Activated naive CD4-positive, alpha-beta T cell treated with anti-CD3 and anti-CD28 coated beads, Interleukin-2, amount 10 ng/mL, durations not matched to agents 7 days and 5 days (primary cell): ENCODE results near the gene HSF4.

Source experiments
- CTCF ChIA-PET: fragments of 350-600 bp; sonication (Branson Sonifier 250); formaldehyde crosslinking; loops from one replicate; lab custom pipeline; 2021; ENCODE audit warnings: antibody characterized with exemption; lab: Charles Lee
- DNase-seq: peaks from one replicate; pipeline ENCODE4 v3.0.0-alpha.2; 2020
- H3K27ac Mint-ChIP-seq: one replicate; pipeline ENCODE4 v1.8.0; 2021; ENCODE audit warnings: mild to moderate bottlenecking, moderate library complexity, mixed read lengths
- H3K27me3 Mint-ChIP-seq: one replicate; pipeline ENCODE4 v1.8.0; 2021; ENCODE audit warnings: mild to moderate bottlenecking, mixed read lengths
- H3K36me3 Mint-ChIP-seq: one replicate; pipeline ENCODE4 v1.8.0; 2021; ENCODE audit warnings: mixed read lengths
- H3K4me1 Mint-ChIP-seq: one replicate; pipeline ENCODE4 v1.8.0; 2021; ENCODE audit warnings: mixed read lengths
- H3K4me3 Mint-ChIP-seq: one replicate; pipeline ENCODE4 v1.8.0; 2021; ENCODE audit warnings: mild to moderate bottlenecking, moderate library complexity, mixed read lengths
- H3K9me3 Mint-ChIP-seq: one replicate; pipeline ENCODE4 v1.8.0; 2021; ENCODE audit warnings: mixed read lengths

HSF4 gene

DNA sequence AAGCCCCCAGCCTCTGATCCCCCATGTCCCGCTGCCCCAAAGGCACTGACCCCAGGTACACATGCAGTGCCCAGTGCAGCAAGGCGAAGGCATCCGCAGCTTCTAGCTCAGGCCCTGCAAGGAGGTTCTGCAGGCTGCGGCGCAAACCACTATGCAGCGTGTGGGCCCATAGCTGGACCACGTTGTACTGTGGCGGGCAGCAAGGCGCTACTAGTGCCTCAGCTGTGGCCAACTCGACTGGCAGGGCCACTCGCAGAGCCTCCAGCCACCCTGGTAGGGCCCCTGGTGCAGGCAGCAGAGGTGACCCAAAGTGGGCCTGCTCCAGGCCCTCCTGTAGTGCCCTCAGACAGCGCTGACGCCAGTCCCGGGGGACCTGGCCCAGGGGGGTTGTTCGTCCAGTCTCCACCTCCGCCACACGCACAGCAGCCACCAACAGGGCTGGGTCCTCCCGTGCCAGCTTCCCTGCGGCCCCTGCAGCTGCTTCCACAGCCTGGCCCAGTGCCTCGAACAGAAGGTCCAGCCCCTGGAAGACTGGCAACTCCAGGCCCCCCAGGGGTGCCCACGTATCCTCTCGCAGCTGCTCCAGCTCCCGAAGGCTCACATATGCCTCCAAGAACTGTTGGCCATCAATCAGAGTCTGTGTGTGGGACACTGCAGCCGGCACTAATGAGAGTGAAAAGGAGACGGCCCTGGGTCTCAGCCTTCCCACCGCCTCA is 22.8 kb downstream of the HSF4 start:
- DNase-seq = no peak
- Mint-ChIP-seq H3K27ac (no peak overlapping the region), H3K9me3 (no peaks in the 10 kb centered on the region), H3K4me1 (peaks cover 23% of the 10 kb centered on the region), H3K27me3 (peaks cover 35% of the 10 kb centered on the region), H3K4me3 (no peak overlapping the region), H3K36me3 (peaks cover 2% of the 10 kb centered on the region)
- CTCF ChIA-PET = interaction anchor here (1.1 to 4.9 kb wide), 5 partner anchors 10 to 210 kb away, joined by 4 to 43 read pairs (median 7); partner anchors contain the start of gene ELMO3

DNA sequence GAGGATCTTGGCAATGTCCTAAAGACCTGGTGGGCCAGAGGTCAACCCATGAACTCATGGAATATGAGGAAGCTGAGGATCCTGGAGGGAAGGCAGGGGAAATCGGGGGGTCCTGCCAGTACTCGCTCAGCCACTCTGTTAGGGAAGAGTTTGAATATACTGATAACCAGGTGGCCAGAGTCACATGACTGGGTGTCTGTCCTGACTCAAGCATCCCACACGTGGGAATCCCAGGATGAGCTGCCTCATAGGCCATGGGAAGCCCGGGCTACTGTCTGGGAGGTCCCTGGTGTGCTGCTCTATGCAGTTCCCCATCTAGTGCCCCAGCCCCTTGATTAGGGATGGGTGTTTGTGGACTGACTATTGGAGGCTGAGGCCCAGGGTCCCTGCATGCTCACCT is 23.8 kb downstream of the HSF4 start:
- Mint-ChIP-seq H3K36me3 (peaks cover 8% of the 10 kb centered on the region), H3K4me3 (no peak overlapping the region), H3K9me3 (no peaks in the 10 kb centered on the region), H3K27ac (no peak overlapping the region), H3K4me1 (peaks cover 32% of the 10 kb centered on the region), H3K27me3 (peaks cover 35% of the 10 kb centered on the region)
- no peak for DNase-seq
- CTCF ChIA-PET = interaction anchor here (1.1 to 3.0 kb wide), 2 partner anchors 11 to 171 kb away, joined by 4 to 9 read pairs; no protein-coding TSS in a partner anchor

DNA sequence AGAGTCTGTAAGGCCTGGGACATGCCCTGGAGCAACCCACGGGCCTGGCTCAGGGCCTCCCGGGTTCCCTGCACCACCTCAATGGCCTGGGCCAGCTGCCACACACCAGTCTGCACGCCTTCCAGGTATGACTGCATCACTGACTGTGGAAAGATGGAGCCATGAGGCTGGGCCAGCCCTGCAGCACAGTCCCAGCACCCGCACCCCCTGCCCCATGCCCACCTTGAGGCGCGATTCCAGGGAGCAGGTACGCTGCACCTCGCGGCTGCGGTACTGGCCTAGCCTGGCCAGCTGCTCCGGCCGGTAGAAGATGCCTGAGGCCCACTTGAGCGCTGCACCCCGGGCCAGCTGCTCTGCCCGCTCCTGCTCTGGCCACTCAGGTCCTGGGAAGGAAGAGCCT is 24.3 kb downstream of the HSF4 start:
- DNase-seq = no peak
- no peak overlapping the region for H3K4me3 Mint-ChIP-seq
- no peaks in the 10 kb centered on the region for H3K9me3 Mint-ChIP-seq
- peaks cover 35% of the 10 kb centered on the region for H3K27me3 Mint-ChIP-seq
- peaks cover 8% of the 10 kb centered on the region for H3K36me3 Mint-ChIP-seq
- no peak overlapping the region for H3K27ac Mint-ChIP-seq
- CTCF ChIA-PET = interaction anchor here (0.6 to 3.0 kb wide), 3 partner anchors 55 to 211 kb away, joined by 3 to 9 read pairs (median 3); no protein-coding TSS in a partner anchor
- H3K4me1 Mint-ChIP-seq = peaks cover 37% of the 10 kb centered on the region

- peaks cover 38% of the 10 kb centered on the region for H3K4me1 Mint-ChIP-seq
- DNase-seq = no peak
- H3K9me3 Mint-ChIP-seq = no peaks in the 10 kb centered on the region
- H3K4me3 Mint-ChIP-seq = no peak within 1 kb of the TSS
- peaks cover 20% of the 10 kb centered on the region for H3K36me3 Mint-ChIP-seq
- CTCF ChIA-PET = interaction anchor here (0.6 to 3.0 kb wide), 5 partner anchors 8 to 253 kb away, joined by 3 to 9 read pairs (median 3); partner anchors contain the start of gene ELMO3
- peaks cover 27% of the 10 kb centered on the region for H3K27me3 Mint-ChIP-seq
- no peak within 1 kb of the TSS for H3K27ac Mint-ChIP-seq
Measured at GRCh38 chr16:67190041-67190440, 25.5 kb downstream of the HSF4 start, which contains the start of gene EXOC3L1. Gene EXOC3L1, minus strand, starts transcription at chr16:67190136. Its CDS starts 460 bp downstream, at chr16:67189676.

DNA sequence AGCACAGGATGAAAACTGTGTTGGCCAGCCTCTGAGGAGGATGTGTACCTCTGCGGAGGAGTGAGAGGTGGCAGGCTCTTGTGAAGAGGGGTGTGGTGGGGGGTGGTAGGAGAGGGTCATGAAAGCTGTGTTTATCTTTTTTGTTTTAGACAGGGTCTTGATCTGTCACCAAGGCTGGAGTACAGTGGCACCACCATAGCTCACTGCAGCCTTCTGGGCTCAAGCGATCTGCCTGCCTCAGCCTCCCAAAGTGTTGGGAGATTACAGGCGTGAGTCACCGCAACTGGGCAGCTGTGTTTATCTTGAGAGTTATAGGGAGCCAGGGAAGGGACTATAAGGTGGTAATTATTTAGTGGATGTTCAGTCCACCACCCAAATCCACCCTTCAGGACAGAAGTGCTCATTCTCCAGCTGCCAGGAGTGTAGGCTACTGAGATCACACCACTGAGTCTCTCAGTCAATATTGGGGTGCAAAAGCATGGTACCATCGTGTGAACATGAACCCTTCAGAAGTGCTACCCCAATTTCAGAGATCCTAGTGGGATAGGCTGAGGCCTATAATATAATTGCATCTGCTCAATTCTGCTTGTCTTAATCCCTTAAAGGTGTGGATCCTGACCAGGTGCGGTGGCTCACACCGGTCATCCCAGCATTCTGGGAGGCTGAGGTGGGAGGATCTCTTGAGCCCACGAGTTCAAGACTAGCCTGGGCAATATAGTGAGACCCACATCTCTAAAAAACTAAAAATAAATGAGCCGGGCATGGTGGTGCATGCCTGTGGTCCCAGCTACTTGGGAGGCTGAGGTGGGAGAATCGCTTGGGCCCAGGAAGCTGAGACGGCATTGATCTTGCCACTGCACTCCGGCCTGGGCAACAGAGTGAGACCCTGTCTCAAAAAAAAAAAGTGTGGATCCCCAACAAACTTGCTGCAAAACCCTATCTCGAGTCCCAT is 26.2 kb downstream of the HSF4 start:
- CTCF ChIA-PET = interaction anchor here (1.7 to 3.0 kb wide), 3 partner anchors 8 to 173 kb away, joined by 3 to 9 read pairs (median 5); partner anchors contain the start of gene ELMO3
- no peak for DNase-seq
- no peak overlapping the region for H3K4me3 Mint-ChIP-seq

GRCh38 chr16:67191411-67191994 is 27.0 kb downstream of the HSF4 start:
- Mint-ChIP-seq H3K4me3 (peak overlapping the region; percentile 81), H3K27me3 (peaks cover 14% of the 10 kb centered on the region), H3K27ac (peak overlapping the region; percentile 78), H3K36me3 (peaks cover 32% of the 10 kb centered on the region), H3K4me1 (peaks cover 41% of the 10 kb centered on the region), H3K9me3 (no peaks in the 10 kb centered on the region)
- no peak for DNase-seq
- CTCF ChIA-PET = no interaction called here

More for the DNA sequence above, 26.2 kb downstream of the HSF4 start:
- Mint-ChIP-seq H3K4me1 (peaks cover 35% of the 10 kb centered on the region), H3K27me3 (peaks cover 21% of the 10 kb centered on the region), H3K36me3 (peaks cover 24% of the 10 kb centered on the region), H3K27ac (no peak overlapping the region), H3K9me3 (no peaks in the 10 kb centered on the region)

GRCh38 chr16:67191995-67192681 is 27.6 kb downstream of the HSF4 start, which contains the start of gene E2F4:
Gene E2F4, plus strand, starts transcription at chr16:67192155. Its CDS starts 73 bp downstream, at chr16:67192228.
- H3K27me3 Mint-ChIP-seq = peaks cover 8% of the 10 kb centered on the region
- peaks cover 45% of the 10 kb centered on the region for H3K4me1 Mint-ChIP-seq
- peak within 1 kb of the TSS; percentile 81 for H3K4me3 Mint-ChIP-seq
- DNase-seq = peak; percentile 91
- CTCF ChIA-PET = interaction anchor here (1.1 to 1.4 kb wide), 3 partner anchors 31 to 57 kb away, joined by 3 to 4 read pairs (median 4); partner anchors contain the start of gene SLC9A5
- peak within 1 kb of the TSS; percentile 78 for H3K27ac Mint-ChIP-seq
- peaks cover 36% of the 10 kb centered on the region for H3K36me3 Mint-ChIP-seq
- H3K9me3 Mint-ChIP-seq = no peaks in the 10 kb centered on the region

DNA sequence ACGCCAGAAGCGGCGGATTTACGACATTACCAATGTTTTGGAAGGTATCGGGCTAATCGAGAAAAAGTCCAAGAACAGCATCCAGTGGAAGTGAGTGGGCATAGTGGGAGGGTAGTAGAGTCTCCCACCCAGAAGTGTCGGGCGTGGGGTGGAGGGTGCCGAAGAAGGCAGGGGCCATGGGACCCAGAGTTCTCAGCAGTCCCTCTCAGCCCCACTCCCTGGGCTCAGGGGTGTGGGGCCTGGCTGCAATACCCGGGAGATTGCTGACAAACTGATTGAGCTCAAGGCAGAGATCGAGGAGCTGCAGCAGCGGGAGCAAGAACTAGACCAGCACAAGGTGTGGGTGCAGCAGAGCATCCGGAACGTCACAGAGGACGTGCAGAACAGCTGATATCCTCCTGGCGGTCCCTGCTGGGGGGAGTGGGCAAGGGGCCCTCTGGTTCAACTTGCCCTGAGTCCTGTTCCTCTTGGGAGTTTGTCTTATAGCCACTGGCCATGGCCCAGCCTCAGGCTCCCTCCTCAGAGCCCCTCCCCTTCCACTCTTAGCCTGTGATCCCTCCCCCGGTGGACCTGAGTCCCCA is 28.3 kb downstream of the HSF4 start:
- CTCF ChIA-PET = interaction anchor here (1.1 to 1.4 kb wide), 3 partner anchors 30 to 56 kb away, joined by 3 to 4 read pairs (median 4); partner anchors contain the start of gene SLC9A5
- Mint-ChIP-seq H3K4me1 (peaks cover 45% of the 10 kb centered on the region), H3K4me3 (peak overlapping the region; percentile 81), H3K27ac (peak overlapping the region; percentile 72), H3K27me3 (peaks cover 4% of the 10 kb centered on the region), H3K36me3 (peaks cover 39% of the 10 kb centered on the region), H3K9me3 (no peaks in the 10 kb centered on the region)
- no peak for DNase-seq

DNA sequence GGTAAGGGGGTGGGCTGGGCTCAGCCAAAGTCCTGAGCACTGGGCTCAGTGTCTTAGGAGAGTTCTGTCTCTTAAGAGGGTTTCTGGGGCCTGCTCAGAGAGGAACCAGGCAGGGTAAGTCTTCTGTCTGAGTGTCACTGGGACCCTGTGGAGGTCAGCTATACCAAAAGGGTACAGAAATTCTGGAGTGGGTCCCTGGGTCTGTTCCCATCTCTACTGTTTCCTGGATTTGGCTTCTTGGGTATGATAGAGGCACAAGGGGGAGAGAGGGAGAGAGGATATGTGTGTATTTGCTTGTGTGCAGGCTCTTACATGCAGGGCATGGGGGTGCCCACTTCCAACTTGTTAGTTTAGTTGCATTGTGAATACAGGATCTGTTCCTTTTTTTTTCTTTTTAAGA is 29.0 kb downstream of the HSF4 start:
- peaks cover 47% of the 10 kb centered on the region for H3K4me1 Mint-ChIP-seq
- no peak for DNase-seq
- H3K27ac Mint-ChIP-seq = peak overlapping the region; percentile 68
- no peaks in the 10 kb centered on the region for H3K9me3 Mint-ChIP-seq
- H3K36me3 Mint-ChIP-seq = peaks cover 45% of the 10 kb centered on the region
- H3K4me3 Mint-ChIP-seq = peak overlapping the region; percentile 81
- CTCF ChIA-PET = interaction anchor here (0.9 to 1.4 kb wide), 3 partner anchors 8 to 30 kb away, joined by 3 to 4 read pairs (median 4); no protein-coding TSS in a partner anchor
- H3K27me3 Mint-ChIP-seq = peaks cover 4% of the 10 kb centered on the region

GRCh38 chr16:67194260-67194659 is 29.7 kb downstream of the HSF4 start:
- Mint-ChIP-seq H3K4me3 (peak overlapping the region; percentile 81), H3K27me3 (peaks cover 4% of the 10 kb centered on the region), H3K9me3 (no peaks in the 10 kb centered on the region), H3K36me3 (peaks cover 46% of the 10 kb centered on the region), H3K4me1 (peaks cover 47% of the 10 kb centered on the region), H3K27ac (no peak overlapping the region)
- no peak for DNase-seq
- CTCF ChIA-PET = interaction anchor here (0.8 to 1.2 kb wide), 4 partner anchors 9 to 33 kb away, joined by 3 to 4 read pairs (median 3); partner anchors contain the start of genes NOL3 and TMEM208

DNA sequence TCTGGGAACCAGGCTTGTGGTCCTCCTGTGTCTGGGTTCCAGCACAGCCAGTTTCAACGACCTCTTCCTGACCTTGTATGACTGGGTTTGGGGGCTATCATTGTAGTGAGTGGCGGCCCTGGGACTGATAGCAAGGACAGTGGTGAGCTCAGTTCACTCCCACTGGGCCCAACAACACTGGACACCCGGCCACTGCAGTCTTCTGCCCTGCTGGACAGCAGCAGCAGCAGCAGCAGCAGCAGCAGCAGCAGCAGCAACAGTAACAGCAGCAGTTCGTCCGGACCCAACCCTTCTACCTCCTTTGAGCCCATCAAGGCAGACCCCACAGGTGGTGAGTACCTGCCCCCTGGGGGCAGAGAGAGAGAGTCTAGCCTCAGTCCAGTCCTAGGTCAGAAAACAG is 31.1 kb downstream of the HSF4 start:
- Mint-ChIP-seq H3K4me3 (no peak overlapping the region), H3K27ac (no peak overlapping the region), H3K9me3 (no peaks in the 10 kb centered on the region), H3K36me3 (peaks cover 53% of the 10 kb centered on the region), H3K4me1 (peaks cover 47% of the 10 kb centered on the region), H3K27me3 (no peaks in the 10 kb centered on the region)
- CTCF ChIA-PET = interaction anchor here (0.9 kb wide), 1 partner anchor 31 kb away, joined by 3 read pairs; the partner anchor contains the start of gene TMEM208
- no peak for DNase-seq

- Mint-ChIP-seq H3K4me1 (peaks cover 41% of the 10 kb centered on the region), H3K27ac (no peak overlapping the region), H3K4me3 (no peak overlapping the region)
Measured at GRCh38 chr16:67196881-67197280, 32.3 kb downstream of the HSF4 start.

More at GRCh38 chr16:67196881-67197280, 32.3 kb downstream of the HSF4 start:
- peaks cover 56% of the 10 kb centered on the region for H3K36me3 Mint-ChIP-seq
- no peak for DNase-seq
- no peaks in the 10 kb centered on the region for H3K9me3 Mint-ChIP-seq
- CTCF ChIA-PET = interaction anchor here (1.3 to 1.9 kb wide), 3 partner anchors 12 to 30 kb away, joined by 3 to 6 read pairs (median 6); partner anchors contain the start of gene TMEM208
- H3K27me3 Mint-ChIP-seq = no peaks in the 10 kb centered on the region
